ENCODE data around the gene FOXO3. TPM values are rescaled to one million over a fixed set of nuclear protein-coding genes. Genes with fewer than 3 reads are reported as not detected.

FOXO3 gene
- total RNA-seq, 4 donors from 2014 or later: 146 to 200 (median 166) TPM

DNA sequence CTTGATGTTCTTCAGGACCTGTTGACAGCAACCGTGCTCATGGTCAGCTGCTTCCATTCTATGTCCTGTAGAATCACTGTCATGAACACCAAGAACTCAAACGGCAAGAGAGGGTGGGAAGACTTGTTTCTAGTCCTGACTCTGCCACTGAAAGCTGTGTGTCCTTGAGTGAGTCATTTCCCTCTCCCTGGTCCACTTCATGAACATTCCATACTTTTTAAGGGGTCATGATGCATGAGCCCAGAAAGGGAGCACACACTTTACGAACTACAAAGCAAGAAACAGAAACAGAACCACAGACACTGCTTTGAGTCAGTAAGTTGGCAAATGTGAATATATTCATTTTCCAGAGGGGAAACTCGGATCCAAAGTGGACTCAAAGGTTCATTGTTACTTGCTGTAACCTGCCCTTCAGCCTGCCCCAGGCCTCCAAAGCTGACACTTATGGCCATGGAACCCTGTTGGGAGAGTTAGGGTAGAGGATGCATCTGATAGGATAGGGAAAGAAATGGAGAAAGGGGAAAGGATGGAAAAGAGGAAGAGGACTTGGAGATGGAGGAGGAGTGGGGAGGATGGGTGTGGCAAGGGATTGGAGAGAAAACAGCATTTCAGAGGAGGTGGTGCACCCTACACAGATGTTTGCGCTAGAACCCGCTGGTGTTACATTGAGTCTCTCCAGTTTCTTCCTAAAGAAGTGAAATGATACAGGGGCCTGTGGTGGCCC, 129.8 kb downstream of the FOXO3 start:
- TF ChIP-seq, protein P1, sequence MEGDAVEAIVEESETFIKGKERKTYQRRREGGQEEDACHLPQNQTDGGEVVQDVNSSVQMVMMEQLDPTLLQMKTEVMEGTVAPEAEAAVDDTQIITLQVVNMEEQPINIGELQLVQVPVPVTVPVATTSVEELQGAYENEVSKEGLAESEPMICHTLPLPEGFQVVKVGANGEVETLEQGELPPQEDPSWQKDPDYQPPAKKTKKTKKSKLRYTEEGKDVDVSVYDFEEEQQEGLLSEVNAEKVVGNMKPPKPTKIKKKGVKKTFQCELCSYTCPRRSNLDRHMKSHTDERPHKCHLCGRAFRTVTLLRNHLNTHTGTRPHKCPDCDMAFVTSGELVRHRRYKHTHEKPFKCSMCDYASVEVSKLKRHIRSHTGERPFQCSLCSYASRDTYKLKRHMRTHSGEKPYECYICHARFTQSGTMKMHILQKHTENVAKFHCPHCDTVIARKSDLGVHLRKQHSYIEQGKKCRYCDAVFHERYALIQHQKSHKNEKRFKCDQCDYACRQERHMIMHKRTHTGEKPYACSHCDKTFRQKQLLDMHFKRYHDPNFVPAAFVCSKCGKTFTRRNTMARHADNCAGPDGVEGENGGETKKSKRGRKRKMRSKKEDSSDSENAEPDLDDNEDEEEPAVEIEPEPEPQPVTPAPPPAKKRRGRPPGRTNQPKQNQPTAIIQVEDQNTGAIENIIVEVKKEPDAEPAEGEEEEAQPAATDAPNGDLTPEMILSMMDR (IDR thresholded peaks at IDR 0.05): no peak
- peak in 1 of 2 donors; percentile 21 for TF ChIP-seq EP300 (IDR thresholded peaks at IDR 0.05)
- DNase-seq (ENCODE audit: low spot score in 2 of 2): no peak
- 69 to 73% methylated on average over 6 of the region's 6 CpGs for WGBS, 2 donors
- Histone ChIP-seq H3K4me3 (no peak overlapping the region), H3K4me1 (peaks cover 4 to 41% (median 21%) of the 10 kb centered on the region in 4 donors), H3K36me3 (peaks cover 0 to 26% (median 0%) of the 10 kb centered on the region in 3 donors), H3K27me3 (no peaks in the 10 kb centered on the region), H3K27ac (peak overlapping the region in 3 of 4 donors; percentile 14 to 76 (median 71)), H3K9me3 (no peaks in the 10 kb centered on the region)

DNA sequence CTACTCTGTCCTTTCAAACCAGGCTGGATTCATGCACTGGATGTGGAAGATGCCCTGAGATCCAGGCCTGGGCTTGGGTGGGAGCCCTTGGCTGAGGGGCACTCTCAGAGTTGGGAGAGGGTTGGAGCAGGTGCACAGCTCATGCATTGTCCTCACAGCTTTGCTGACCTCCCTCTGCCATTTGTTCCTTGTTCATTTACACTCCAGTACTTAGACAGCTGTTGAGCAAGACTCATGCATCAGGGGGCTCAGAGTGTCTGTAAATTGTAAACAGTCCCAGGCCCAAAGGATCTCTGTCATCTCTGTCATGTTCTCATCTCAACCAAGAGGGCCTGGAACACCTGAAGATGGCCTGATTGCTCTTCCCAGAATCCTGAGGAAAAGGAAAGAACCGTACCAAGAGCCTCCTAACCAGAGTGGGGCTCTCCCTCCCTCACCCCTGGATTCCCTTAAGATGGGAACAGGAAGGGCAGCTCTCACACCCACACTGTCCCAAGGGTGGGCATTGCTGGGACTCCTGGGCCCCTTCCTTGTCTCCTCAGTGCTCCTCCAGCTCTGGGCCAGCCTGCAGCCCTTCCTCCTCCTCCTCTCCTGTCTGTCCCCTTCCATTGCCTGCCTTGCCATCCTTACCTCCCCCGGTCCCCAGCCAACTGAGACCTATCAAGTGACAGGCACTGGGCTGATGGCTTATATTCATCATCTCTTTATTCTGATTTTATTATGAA, 132.9 kb downstream of the FOXO3 start:
- H3K4me1 ChIP-seq: peaks cover 4 to 39% (median 18%) of the 10 kb centered on the region in 4 donors
- H3K4me3 ChIP-seq: no peak overlapping the region
- 93% methylated on average over 2 of the region's 2 CpGs for WGBS, 2 donors
- H3K27ac ChIP-seq: no peak overlapping the region
- H3K27me3 ChIP-seq: no peaks in the 10 kb centered on the region
- TF ChIP-seq EP300 (IDR thresholded peaks at IDR 0.05) (no peak), POLR2A (IDR thresholded peaks at IDR 0.05) (no peak)
- TF ChIP-seq, protein P1 (IDR thresholded peaks at IDR 0.05): no peak
- H3K36me3 ChIP-seq: peaks cover 0 to 8% (median 0%) of the 10 kb centered on the region in 3 donors
- no peaks in the 10 kb centered on the region for H3K9me3 ChIP-seq
- no peak for DNase-seq (ENCODE audit: low spot score in 2 of 2)

DNA sequence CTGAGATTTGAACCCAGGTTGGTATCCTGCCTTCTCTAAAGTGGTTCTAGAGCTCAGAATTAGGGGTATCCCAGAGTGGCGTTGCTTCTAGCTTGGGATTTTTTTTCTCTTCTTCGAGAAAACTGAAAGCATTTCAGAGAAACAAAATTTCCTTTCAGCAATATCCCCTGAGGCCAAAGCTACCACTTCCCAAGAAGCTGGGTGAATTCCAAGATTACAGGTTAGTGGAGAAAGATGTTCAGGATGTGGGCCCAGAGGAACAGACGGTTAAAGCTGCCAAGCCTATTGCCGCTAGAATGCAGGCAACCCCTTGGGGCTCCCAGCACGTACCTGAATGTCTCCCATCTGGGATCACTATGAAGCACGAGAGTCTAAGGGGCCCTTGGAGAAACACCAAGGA, 134.1 kb downstream of the FOXO3 start:
- Histone ChIP-seq H3K4me1 (peaks cover 0 to 33% (median 11%) of the 10 kb centered on the region in 4 donors), H3K27ac (no peak overlapping the region), H3K9me3 (no peaks in the 10 kb centered on the region), H3K36me3 (peaks cover 0 to 3% (median 0%) of the 10 kb centered on the region in 3 donors), H3K4me3 (no peak overlapping the region), H3K27me3 (no peaks in the 10 kb centered on the region)
- 60 to 61% methylated on average over 6 of the region's 6 CpGs for WGBS, 2 donors
- DNase-seq (ENCODE audit: low spot score in 2 of 2): no peak
- TF ChIP-seq EP300 (IDR thresholded peaks at IDR 0.05) (no peak), POLR2A (IDR thresholded peaks at IDR 0.05) (no peak)
- TF ChIP-seq, protein P1 (IDR thresholded peaks at IDR 0.05): no peak

- no peak for TF ChIP-seq POLR2A (IDR thresholded peaks at IDR 0.05)
- TF ChIP-seq EP300 (IDR thresholded peaks at IDR 0.05): peak in 1 of 2 donors; percentile 40
- peaks cover 0 to 23% (median 8%) of the 10 kb centered on the region in 4 donors for H3K4me1 ChIP-seq
- peak; percentile 32 to 35 for DNase-seq (ENCODE audit: low spot score in 2 of 2)
- H3K36me3 ChIP-seq: peaks cover 0 to 14% (median 0%) of the 10 kb centered on the region in 3 donors
- peaks cover 0 to 23% (median 3%) of the 10 kb centered on the region in 4 donors for H3K9me3 ChIP-seq
- H3K27me3 ChIP-seq: no peaks in the 10 kb centered on the region
- WGBS, 2 donors: 62% methylated on average over 15 of the region's 15 CpGs
- H3K4me3 ChIP-seq: no peak overlapping the region
- peak overlapping the region in 2 of 4 donors; percentile 4 to 40 for H3K27ac ChIP-seq
Measured at GRCh38 chr6:108697561-108698161, 136.9 kb downstream of the FOXO3 start.

DNA sequence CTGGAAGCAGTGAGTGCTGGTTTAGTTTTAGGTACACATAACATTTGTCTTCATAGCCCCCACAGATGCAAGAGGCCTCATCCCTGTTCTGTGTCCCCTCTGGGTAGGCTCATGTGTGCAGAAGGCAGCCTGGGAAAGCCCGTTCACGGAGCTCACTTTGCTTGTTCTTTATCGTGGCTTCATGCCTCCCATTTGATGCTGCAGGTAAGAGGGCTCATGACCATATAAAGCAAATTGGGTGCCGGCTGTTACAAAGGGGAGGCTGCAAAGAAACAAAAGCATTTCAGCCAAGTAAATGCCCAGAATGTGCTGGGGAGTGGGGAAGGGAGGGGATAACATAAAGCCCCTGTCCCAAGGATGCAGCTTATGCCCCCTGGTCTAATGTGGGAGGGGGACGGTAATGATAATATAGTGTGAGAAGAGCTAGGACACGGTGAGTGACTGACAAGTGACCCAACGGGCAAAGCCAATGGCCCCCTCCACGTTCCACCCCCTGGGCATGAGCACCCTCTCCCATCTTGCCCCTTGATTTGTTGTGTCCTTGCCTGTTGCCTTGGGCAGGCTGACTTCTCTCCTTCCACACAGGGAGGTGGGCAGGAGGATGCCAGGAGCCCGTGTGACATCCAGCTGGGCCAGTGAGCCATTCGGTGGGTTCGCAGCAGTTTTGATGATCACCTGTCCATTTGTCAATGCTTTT, 138.0 kb downstream of the FOXO3 start:
- no peaks in the 10 kb centered on the region for H3K27me3 ChIP-seq
- DNase-seq (ENCODE audit: low spot score in 2 of 2): no peak
- no peak for TF ChIP-seq POLR2A (IDR thresholded peaks at IDR 0.05)
- TF ChIP-seq, protein P1 (IDR thresholded peaks at IDR 0.05): no peak
- no peak for TF ChIP-seq EP300 (IDR thresholded peaks at IDR 0.05)
- 91 to 94% methylated on average over 11 of the region's 11 CpGs for WGBS, 2 donors
- no peak overlapping the region for H3K4me3 ChIP-seq
- H3K4me1 ChIP-seq: peaks cover 0 to 23% (median 8%) of the 10 kb centered on the region in 4 donors
- peaks cover 0 to 33% (median 5%) of the 10 kb centered on the region in 4 donors for H3K9me3 ChIP-seq
- H3K36me3 ChIP-seq: peaks cover 0 to 14% (median 0%) of the 10 kb centered on the region in 3 donors
- H3K27ac ChIP-seq: peak overlapping the region in 1 of 4 donors; percentile 74
